H9 (cell line): ENCODE results near the gene TMEM132D. TPM values are rescaled to one million over a fixed set of nuclear protein-coding genes. Genes with fewer than 3 reads are reported as not detected.

Experiments used
- DNase-seq: peaks from one replicate; pipeline ENCODE4 v3.0.0-alpha.2; 2017
- H2AFZ ChIP-seq: one replicate; pipeline ENCODE4 v1.6.1; 2013; ENCODE audit warnings: mild to moderate bottlenecking, low read length, control low read depth, moderate library complexity
- H2AK5ac ChIP-seq: 2 replicates; pipeline ENCODE4 v1.6.1; 2013; ENCODE audit warnings: low read length, control low read depth, mixed read lengths; ENCODE audit not compliant: insufficient read length
- H2BK120ac ChIP-seq: one replicate; pipeline ENCODE4 v1.6.1; 2013; ENCODE audit warnings: low read depth, mild to moderate bottlenecking, low read length, control low read depth, inconsistent platforms; ENCODE audit not compliant: poor library complexity, severe bottlenecking
- H2BK12ac ChIP-seq: 2 replicates; pipeline ENCODE4 v1.6.1; 2013; ENCODE audit warnings: low read length, control low read depth, mixed read lengths, low read depth; ENCODE audit not compliant: insufficient read length
- H2BK15ac ChIP-seq: 2 replicates; pipeline ENCODE4 v1.6.1; 2013; ENCODE audit warnings: low read depth, low read length, control low read depth
- H2BK20ac ChIP-seq: one replicate; pipeline ENCODE4 v1.6.1; 2013; ENCODE audit warnings: low read depth, mild to moderate bottlenecking, low read length, control low read depth, inconsistent platforms; ENCODE audit not compliant: poor library complexity, severe bottlenecking
- H2BK5ac ChIP-seq: 2 replicates; pipeline ENCODE4 v1.6.1; 2013; ENCODE audit warnings: low read length, control low read depth, mixed read lengths; ENCODE audit not compliant: insufficient read length
- H3K14ac ChIP-seq: 2 replicates; pipeline ENCODE4 v1.6.1; 2013; ENCODE audit warnings: low read length, control low read depth; ENCODE audit not compliant: insufficient read depth
- H3K18ac ChIP-seq: 2 replicates; pipeline ENCODE4 v1.6.1; 2013; ENCODE audit warnings: low read depth, mild to moderate bottlenecking, mixed read lengths, low read length, control low read depth; ENCODE audit not compliant: insufficient read length
- H3K23ac ChIP-seq: 2 replicates; pipeline ENCODE4 v1.6.1; 2013; ENCODE audit warnings: low read length, control low read depth, mixed read lengths, low read depth; ENCODE audit not compliant: insufficient read length
- H3K23me2 ChIP-seq: 2 replicates; pipeline ENCODE4 v1.6.1; 2013; ENCODE audit warnings: low read depth, mild to moderate bottlenecking, mixed read lengths, low read length, control low read depth; ENCODE audit not compliant: insufficient read length, poor library complexity, severe bottlenecking
- H3K27ac ChIP-seq: 2 replicates; pipeline ENCODE4 v1.5.1; 2013; ENCODE audit warnings: low read length, control low read depth, mixed read lengths, low read depth; ENCODE audit not compliant: insufficient read length
- H3K27me3 ChIP-seq: 2 replicates; pipeline ENCODE4 v1.6.1; 2013; ENCODE audit warnings: low read length, control low read depth, inconsistent platforms; ENCODE audit not compliant: insufficient read depth
- H3K4ac ChIP-seq: 2 replicates; pipeline ENCODE4 v1.6.1; 2013; ENCODE audit warnings: low read depth, mild to moderate bottlenecking, control low read depth, inconsistent platforms, low read length, moderate library complexity
- H3K4me1 ChIP-seq: 2 replicates; pipeline ENCODE4 v1.6.1; 2013; ENCODE audit warnings: low read length, control low read depth, inconsistent platforms; ENCODE audit not compliant: insufficient read depth
- H3K4me2 ChIP-seq: 2 replicates; pipeline ENCODE4 v1.6.1; 2013; ENCODE audit warnings: low read length, control low read depth, mixed read lengths; ENCODE audit not compliant: insufficient read length, insufficient read depth
- H3K56ac ChIP-seq: 2 replicates; pipeline ENCODE4 v1.6.1; 2013; ENCODE audit warnings: low read depth, mild to moderate bottlenecking, mixed read lengths, low read length, control low read depth; ENCODE audit not compliant: insufficient read length
- H3K79me1 ChIP-seq: 2 replicates; pipeline ENCODE4 v1.6.1; 2013; ENCODE audit warnings: low read depth, mild to moderate bottlenecking, moderate library complexity, low read length, control low read depth, inconsistent platforms; ENCODE audit not compliant: insufficient read depth, poor library complexity, severe bottlenecking
- H3K79me2 ChIP-seq: 2 replicates; pipeline ENCODE4 v1.6.1; 2013; ENCODE audit warnings: low read length, control low read depth, inconsistent platforms; ENCODE audit not compliant: insufficient read depth
- H3K9ac ChIP-seq: 2 replicates; pipeline ENCODE4 v1.6.1; 2013; ENCODE audit warnings: low read length, control low read depth, mixed read lengths; ENCODE audit not compliant: insufficient read length; ENCODE audit errors: extremely low read depth
- H3K9me3 ChIP-seq: one replicate; pipeline ENCODE4 v1.6.1; 2013; ENCODE audit warnings: low read depth, low read length, inconsistent platforms; ENCODE audit not compliant: control insufficient read depth
- H3T11ph ChIP-seq: one replicate; pipeline ENCODE4 v1.6.1; 2013; ENCODE audit warnings: mild to moderate bottlenecking, low read length, control low read depth, inconsistent platforms
- H4K20me1 ChIP-seq: one replicate; pipeline ENCODE4 v1.6.1; 2013; ENCODE audit not compliant: control insufficient read depth, insufficient read length, insufficient read depth
- H4K5ac ChIP-seq: 2 replicates; pipeline ENCODE4 v1.6.1; 2013; ENCODE audit warnings: low read depth, mild to moderate bottlenecking, mixed read lengths, low read length, control low read depth; ENCODE audit not compliant: insufficient read length
- H4K8ac ChIP-seq: replicated peaks from 2 replicates; pipeline ENCODE4 v1.6.1; 2013; ENCODE audit warnings: low read length, control low read depth, mixed read lengths, low read depth; ENCODE audit not compliant: insufficient read length
- H4K91ac ChIP-seq: 2 replicates; pipeline ENCODE4 v1.6.1; 2013; ENCODE audit warnings: low read depth, mild to moderate bottlenecking, moderate library complexity, mixed read lengths, low read length, control low read depth; ENCODE audit not compliant: insufficient read length
- H3K27ac Mint-ChIP-seq, 3 experiments: 2 replicates in 2 of 3; 3 replicates in 1 of 3; pipeline ENCODE4 v1.8.0; 2020 to 2021; ENCODE audit warnings: mixed read lengths in 3 of 3, mild to moderate bottlenecking in 1 of 3, moderate library complexity in 1 of 3
- H3K27me3 Mint-ChIP-seq: 2 replicates; pipeline ENCODE4 v1.8.0; 2021; ENCODE audit warnings: low read depth, mild to moderate bottlenecking, moderate library complexity, mixed read lengths
- H3K36me3 Mint-ChIP-seq, 3 experiments: 2 replicates in 2 of 3; 3 replicates in 1 of 3; pipeline ENCODE4 v1.8.0; 2020 to 2021; ENCODE audit warnings: low read depth in 3 of 3, mixed read lengths in 3 of 3; ENCODE audit not compliant: insufficient read depth in 1 of 3
- H3K4me1 Mint-ChIP-seq, 2 experiments: 2 replicates each; pipeline ENCODE4 v1.8.0; 2020; ENCODE audit warnings: mixed read lengths in 2 of 2
- H3K4me3 Mint-ChIP-seq, 2 experiments: 2 replicates in 1 of 2; 3 replicates in 1 of 2; pipeline ENCODE4 v1.8.0; 2020 to 2021; ENCODE audit warnings: mild to moderate bottlenecking in 2 of 2, mixed read lengths in 2 of 2, moderate library complexity in 1 of 2
- H3K9me3 Mint-ChIP-seq, 2 experiments: 2 replicates in 1 of 2; 3 replicates in 1 of 2; pipeline ENCODE4 v1.8.0; 2020; ENCODE audit warnings: mild to moderate bottlenecking in 2 of 2, mixed read lengths in 2 of 2, moderate library complexity in 1 of 2
- WGBS: extraction: QIAGEN DNeasy Blood & Tissue Kit; methylation state at CpG from one replicate; pipeline ENCODE4 v1.1.7; 2013; ENCODE audit warnings: missing lambda C conversion rate, low lambda C conversion rate, mixed read lengths; ENCODE audit not compliant: insufficient read length; ENCODE audit errors: extremely low coverage; 5-methylcytosine and 5-hydroxymethylcytosine counted together
- total RNA-seq: library from RNA; stranded (reverse); gene quantifications from 2 replicates; pipeline ENCODE4 v1.2.1, GENCODE V29; 2021
- TF ChIP-seq, protein P1 (sequence below): fragments of 200-600 bp; sonication (generic); conservative IDR thresholded peaks from 3 replicates; pipeline ENCODE4 v1.8.0; 2021; ENCODE audit warnings: antibody characterized with exemption, mild to moderate bottlenecking

The TMEM132D gene
- total RNA-seq, 1 experiment from 2014 or later: 6.1 TPM

DNA sequence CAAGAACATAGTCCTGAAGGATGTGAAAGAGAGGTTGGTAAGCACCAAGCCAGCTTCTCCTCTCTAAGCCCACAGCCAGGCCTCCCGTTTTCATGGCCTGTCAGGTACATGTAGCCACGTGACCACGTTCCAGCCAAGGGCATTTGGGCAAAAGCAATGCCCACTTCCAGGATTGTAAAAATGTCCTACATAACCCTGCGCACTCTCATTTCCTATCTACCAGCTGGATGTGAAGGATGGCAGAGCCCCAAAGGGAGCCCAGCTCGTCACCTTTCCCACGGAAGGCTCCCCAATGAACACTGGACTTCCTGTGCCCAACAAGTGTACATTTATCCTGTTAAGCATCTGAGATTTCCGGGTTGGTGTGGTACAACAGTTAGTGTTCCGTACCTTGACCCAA, 231.7 kb downstream of the TMEM132D start:
- Histone ChIP-seq H2BK15ac (no peak overlapping the region), H3K27me3 (no peaks in the 10 kb centered on the region), H3K23me2 (no peaks in the 10 kb centered on the region), H2BK5ac (no peak overlapping the region), H3K4me2 (no peak overlapping the region), H2AFZ (no peak overlapping the region), H3K23ac (no peak overlapping the region), H2BK12ac (no peak overlapping the region), H3K79me1 (no peaks in the 10 kb centered on the region), H3T11ph (no peak overlapping the region), H3K4ac (no peak overlapping the region), H4K5ac (no peak overlapping the region), H4K91ac (no peak overlapping the region), H3K9ac (no peak overlapping the region), H4K20me1 (no peaks in the 10 kb centered on the region), H2BK120ac (no peak overlapping the region), H3K9me3 (no peaks in the 10 kb centered on the region), H3K14ac (no peak overlapping the region), H3K18ac (no peak overlapping the region), H3K27ac (no peak overlapping the region), H3K79me2 (no peaks in the 10 kb centered on the region), H2AK5ac (no peak overlapping the region), H3K4me1 (no peaks in the 10 kb centered on the region), H4K8ac (no peak overlapping the region), H2BK20ac (no peak overlapping the region), H3K56ac (no peak overlapping the region)
- H3K27ac Mint-ChIP-seq: no peak overlapping the region
- no peak for DNase-seq
- peaks cover 14 to 16% (median 16%) of the 10 kb centered on the region in 3 experiments for H3K36me3 Mint-ChIP-seq
- TF ChIP-seq, protein P1, sequence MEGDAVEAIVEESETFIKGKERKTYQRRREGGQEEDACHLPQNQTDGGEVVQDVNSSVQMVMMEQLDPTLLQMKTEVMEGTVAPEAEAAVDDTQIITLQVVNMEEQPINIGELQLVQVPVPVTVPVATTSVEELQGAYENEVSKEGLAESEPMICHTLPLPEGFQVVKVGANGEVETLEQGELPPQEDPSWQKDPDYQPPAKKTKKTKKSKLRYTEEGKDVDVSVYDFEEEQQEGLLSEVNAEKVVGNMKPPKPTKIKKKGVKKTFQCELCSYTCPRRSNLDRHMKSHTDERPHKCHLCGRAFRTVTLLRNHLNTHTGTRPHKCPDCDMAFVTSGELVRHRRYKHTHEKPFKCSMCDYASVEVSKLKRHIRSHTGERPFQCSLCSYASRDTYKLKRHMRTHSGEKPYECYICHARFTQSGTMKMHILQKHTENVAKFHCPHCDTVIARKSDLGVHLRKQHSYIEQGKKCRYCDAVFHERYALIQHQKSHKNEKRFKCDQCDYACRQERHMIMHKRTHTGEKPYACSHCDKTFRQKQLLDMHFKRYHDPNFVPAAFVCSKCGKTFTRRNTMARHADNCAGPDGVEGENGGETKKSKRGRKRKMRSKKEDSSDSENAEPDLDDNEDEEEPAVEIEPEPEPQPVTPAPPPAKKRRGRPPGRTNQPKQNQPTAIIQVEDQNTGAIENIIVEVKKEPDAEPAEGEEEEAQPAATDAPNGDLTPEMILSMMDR: no peak
- peaks cover 9 to 17% of the 10 kb centered on the region in 2 experiments; a peak in 3 of 4 replicates for H3K4me1 Mint-ChIP-seq
- no CpG with 5 or more reads among the region's 8 CpGs for WGBS
- H3K9me3 Mint-ChIP-seq: peaks cover 9 to 17% of the 10 kb centered on the region in 2 experiments; a peak in 4 of 5 replicates
- no peaks in the 10 kb centered on the region; the same call in 1 of the 2 replicates for H3K27me3 Mint-ChIP-seq
- H3K4me3 Mint-ChIP-seq: no peak overlapping the region
